ENCODE results near the gene TBC1D4.

The TBC1D4 gene

GRCh38 chr13:75495938-75496337, 14.0 kb upstream of the TBC1D4 start:
- DNase-seq (ENCODE audit: low spot score): no peak
- TF ChIP-seq, protein P1, sequence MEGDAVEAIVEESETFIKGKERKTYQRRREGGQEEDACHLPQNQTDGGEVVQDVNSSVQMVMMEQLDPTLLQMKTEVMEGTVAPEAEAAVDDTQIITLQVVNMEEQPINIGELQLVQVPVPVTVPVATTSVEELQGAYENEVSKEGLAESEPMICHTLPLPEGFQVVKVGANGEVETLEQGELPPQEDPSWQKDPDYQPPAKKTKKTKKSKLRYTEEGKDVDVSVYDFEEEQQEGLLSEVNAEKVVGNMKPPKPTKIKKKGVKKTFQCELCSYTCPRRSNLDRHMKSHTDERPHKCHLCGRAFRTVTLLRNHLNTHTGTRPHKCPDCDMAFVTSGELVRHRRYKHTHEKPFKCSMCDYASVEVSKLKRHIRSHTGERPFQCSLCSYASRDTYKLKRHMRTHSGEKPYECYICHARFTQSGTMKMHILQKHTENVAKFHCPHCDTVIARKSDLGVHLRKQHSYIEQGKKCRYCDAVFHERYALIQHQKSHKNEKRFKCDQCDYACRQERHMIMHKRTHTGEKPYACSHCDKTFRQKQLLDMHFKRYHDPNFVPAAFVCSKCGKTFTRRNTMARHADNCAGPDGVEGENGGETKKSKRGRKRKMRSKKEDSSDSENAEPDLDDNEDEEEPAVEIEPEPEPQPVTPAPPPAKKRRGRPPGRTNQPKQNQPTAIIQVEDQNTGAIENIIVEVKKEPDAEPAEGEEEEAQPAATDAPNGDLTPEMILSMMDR (IDR thresholded peaks at IDR 0.05; ENCODE audit: extremely low read depth, insufficient read depth, missing control alignments): no peak
- in situ Hi-C loops (cut with MboI; ENCODE audit: low pct_unique_long_range_greater_than_20kb, low sequenced_read_pairs, unreplicated experiment): no loop called here

- TF ChIP-seq, protein P1 (IDR thresholded peaks at IDR 0.05; ENCODE audit: extremely low read depth, insufficient read depth, missing control alignments): no peak
- in situ Hi-C loops (cut with MboI; ENCODE audit: low pct_unique_long_range_greater_than_20kb, low sequenced_read_pairs, unreplicated experiment): no loop called here
Observed at GRCh38 chr13:75494491-75494890, 12.5 kb upstream of the TBC1D4 start.

GRCh38 chr13:75493156-75493555, 11.2 kb upstream of the TBC1D4 start:
- TF ChIP-seq, protein P1 (IDR thresholded peaks at IDR 0.05; ENCODE audit: extremely low read depth, insufficient read depth, missing control alignments): no peak
- in situ Hi-C loops (cut with MboI; ENCODE audit: low pct_unique_long_range_greater_than_20kb, low sequenced_read_pairs, unreplicated experiment): no loop called here
- no peak for DNase-seq (ENCODE audit: low spot score)

More at GRCh38 chr13:75494491-75494890, 12.5 kb upstream of the TBC1D4 start:
- DNase-seq (ENCODE audit: low spot score): no peak

DNA sequence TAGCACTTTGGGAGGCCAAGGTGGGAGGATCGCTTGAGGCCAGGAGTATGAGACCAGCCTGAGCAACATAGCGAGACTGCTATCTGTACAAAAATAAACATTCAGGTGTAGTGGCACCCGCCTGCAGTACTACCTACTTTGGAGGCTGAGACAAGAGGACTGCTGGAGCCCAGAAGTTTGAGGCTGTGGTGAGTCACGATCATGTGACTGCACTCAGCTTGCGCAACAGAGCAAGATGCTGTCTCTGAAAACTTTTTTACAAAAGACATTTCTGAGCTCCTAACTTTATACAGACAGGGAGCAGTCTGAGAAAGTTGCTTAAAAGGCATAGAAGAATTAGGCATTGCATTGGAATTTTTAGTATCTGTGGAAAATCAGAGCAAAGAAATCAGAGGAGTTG, 10.4 kb upstream of the TBC1D4 start:
- TF ChIP-seq, protein P1 (IDR thresholded peaks at IDR 0.05; ENCODE audit: extremely low read depth, insufficient read depth, missing control alignments): no peak
- in situ Hi-C loops (cut with MboI; ENCODE audit: low pct_unique_long_range_greater_than_20kb, low sequenced_read_pairs, unreplicated experiment): no loop called here
- DNase-seq (ENCODE audit: low spot score): no peak

DNA sequence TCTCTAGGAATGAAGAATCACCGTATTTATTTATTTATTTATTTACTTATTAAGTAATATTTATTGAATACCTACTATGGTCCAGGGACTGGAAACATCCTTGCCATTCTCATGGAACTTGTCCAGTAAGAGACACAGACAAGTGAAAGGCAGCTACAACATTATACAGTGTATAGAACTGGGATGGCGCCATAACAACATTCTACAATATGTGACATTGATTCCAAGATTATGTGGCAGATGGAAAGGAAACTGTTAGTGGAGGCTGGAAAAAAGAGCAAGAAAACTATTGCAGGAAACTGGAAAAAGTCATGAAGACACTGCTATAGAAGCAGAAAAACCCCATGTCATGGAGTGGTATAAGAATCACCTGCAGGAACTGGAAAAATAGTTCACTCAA, 9.4 kb upstream of the TBC1D4 start:
- in situ Hi-C loops (cut with MboI; ENCODE audit: low pct_unique_long_range_greater_than_20kb, low sequenced_read_pairs, unreplicated experiment): no loop called here
- TF ChIP-seq, protein P1 (IDR thresholded peaks at IDR 0.05; ENCODE audit: extremely low read depth, insufficient read depth, missing control alignments): no peak

DNA sequence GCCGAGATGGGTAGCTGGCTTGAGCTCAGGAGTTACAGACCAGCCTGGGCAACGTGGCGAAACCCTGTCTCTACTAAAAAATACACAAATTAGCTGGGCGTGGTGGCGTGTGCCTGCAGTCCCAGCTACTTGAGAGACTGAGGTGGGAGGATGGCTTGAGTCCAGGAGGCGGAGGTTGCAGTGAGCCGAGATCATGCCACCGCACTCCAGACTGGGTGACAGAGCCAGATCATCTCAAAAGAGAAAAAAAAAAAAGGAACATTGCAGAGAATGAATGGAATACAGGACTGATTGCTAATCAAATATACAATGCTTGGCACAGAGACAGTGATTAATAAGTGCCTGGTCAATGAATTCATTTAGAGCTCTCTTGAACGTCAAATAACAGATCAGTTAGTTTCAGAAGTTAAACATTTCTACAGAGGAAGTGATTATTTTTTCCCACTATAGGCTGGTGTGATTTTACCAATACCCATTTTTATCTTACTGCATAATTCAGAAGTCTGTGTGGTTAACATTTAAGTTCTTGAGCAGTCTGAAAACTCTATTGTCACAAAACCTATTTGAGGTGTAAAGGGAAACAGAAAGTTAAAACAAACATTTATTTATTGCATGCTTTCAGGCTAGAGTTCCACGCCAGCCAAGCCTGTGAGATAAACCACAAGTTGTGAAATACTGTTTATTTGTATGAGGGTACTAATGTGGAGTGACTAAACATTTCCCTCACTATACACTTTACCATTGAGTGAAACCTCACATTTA, 7.7 kb upstream of the TBC1D4 start:
- TF ChIP-seq, protein P1 (IDR thresholded peaks at IDR 0.05; ENCODE audit: extremely low read depth, insufficient read depth, missing control alignments): no peak
- DNase-seq (ENCODE audit: low spot score): peak; percentile 44
- in situ Hi-C loops (cut with MboI; ENCODE audit: low pct_unique_long_range_greater_than_20kb, low sequenced_read_pairs, unreplicated experiment): no loop called here

More for the DNA sequence above, 9.4 kb upstream of the TBC1D4 start:
- DNase-seq (ENCODE audit: low spot score): no peak

Measured in GM13977 (cell line).